ENCODE data around the gene SMIM21.

- TF ChIP-seq CTCF (IDR thresholded peaks at IDR 0.05): no peak
- no peak for TF ChIP-seq POLR2A (IDR thresholded peaks at IDR 0.05)
Observed at GRCh38 chr18:75437979-75438378, 10.5 kb upstream of the SMIM21 start.
